HEK293T (cell line): ENCODE results near the gene RASGEF1B.

Source experiments
- CTCF ChIA-PET: fragments of 350-600 bp; formaldehyde crosslinking; extraction: SDS; loops from one replicate; lab custom pipeline; 2021; ENCODE audit warnings: antibody characterized with exemption, inconsistent platforms; lab: Yijun Ruan, JAX
- POLR2A ChIA-PET: fragments of 350-600 bp; formaldehyde crosslinking; extraction: SDS; loops from one replicate; lab custom pipeline; 2020; ENCODE audit warnings: antibody characterized with exemption, inconsistent platforms; lab: Yijun Ruan, JAX
- DNase-seq: peaks from one replicate; pipeline ENCODE4 v3.0.0; 2012; ENCODE audit warnings: mixed read lengths; ENCODE audit errors: extremely low spot score
- ARNT ChIP-seq: fragments of 450-650 bp; IDR thresholded peaks from 2 replicates; pipeline ENCODE4 v1.6.1; 2017; ENCODE audit warnings: mild to moderate bottlenecking
- BHLHE40 ChIP-seq: fragments of 450-650 bp; IDR thresholded peaks from 2 replicates; pipeline ENCODE4 v1.6.1; 2016; ENCODE audit warnings: mild to moderate bottlenecking, moderate library complexity, borderline replicate concordance
- CTBP1 ChIP-seq: fragments of 450-650 bp; IDR thresholded peaks from 2 replicates; pipeline ENCODE4 v1.6.1; 2016; ENCODE audit warnings: borderline replicate concordance
- ELF4 ChIP-seq: fragments of 450-650 bp; IDR thresholded peaks from 2 replicates; pipeline ENCODE4 v1.6.1; 2017; ENCODE audit warnings: antibody characterized with exemption
- FOXA1 ChIP-seq: fragments of 450-650 bp; IDR thresholded peaks from 2 replicates; pipeline ENCODE4 v1.6.1; 2016; ENCODE audit warnings: mild to moderate bottlenecking
- FOXK2 ChIP-seq: fragments of 450-650 bp; IDR thresholded peaks from 2 replicates; pipeline ENCODE4 v1.6.1; 2016; ENCODE audit warnings: mild to moderate bottlenecking
- FOXM1 ChIP-seq: fragments of 450-650 bp; IDR thresholded peaks from 2 replicates; pipeline ENCODE4 v1.6.1; 2017; ENCODE audit warnings: mild to moderate bottlenecking, borderline replicate concordance
- HDGF ChIP-seq: fragments of 450-650 bp; IDR thresholded peaks from 2 replicates; pipeline ENCODE4 v1.6.1; 2017; ENCODE audit warnings: antibody characterized with exemption, borderline replicate concordance
- L3MBTL2 ChIP-seq: fragments of 450-650 bp; conservative IDR thresholded peaks from 2 replicates; pipeline ENCODE4 v1.6.1; 2016; ENCODE audit warnings: mild to moderate bottlenecking
- LEF1 ChIP-seq: fragments of 450-650 bp; IDR thresholded peaks from 2 replicates; pipeline ENCODE4 v1.6.1; 2017; ENCODE audit warnings: mild to moderate bottlenecking, borderline replicate concordance
- NFRKB ChIP-seq: fragments of 450-650 bp; IDR thresholded peaks from 2 replicates; pipeline ENCODE4 v1.6.1; 2016; ENCODE audit warnings: mild to moderate bottlenecking, moderate library complexity
- SP1 ChIP-seq: fragments of 450-650 bp; IDR thresholded peaks from 2 replicates; pipeline ENCODE4 v1.6.1; 2017
- SUZ12 ChIP-seq: fragments of 450-650 bp; IDR thresholded peaks from 2 replicates; pipeline ENCODE4 v1.6.1; 2016; ENCODE audit warnings: mild to moderate bottlenecking
- TARDBP ChIP-seq: fragments of 450-650 bp; IDR thresholded peaks from 2 replicates; pipeline ENCODE4 v1.6.1; 2016
- ZNF384 ChIP-seq: fragments of 450-650 bp; IDR thresholded peaks from 2 replicates; pipeline ENCODE4 v1.6.1; 2016
- TF ChIP-seq, protein P1 (sequence below): fragments of 450-650 bp; IDR thresholded peaks from 2 replicates; pipeline ENCODE4 v1.6.1; 2016

The RASGEF1B gene

GRCh38 chr4:81492606-81493230 lies 21.0 kb upstream of the RASGEF1B start:
- CTCF ChIA-PET, result no interaction called here
- TF ChIP-seq TARDBP, result no peak
- POLR2A ChIA-PET, result no interaction called here
- DNase-seq, result no peak

DNA sequence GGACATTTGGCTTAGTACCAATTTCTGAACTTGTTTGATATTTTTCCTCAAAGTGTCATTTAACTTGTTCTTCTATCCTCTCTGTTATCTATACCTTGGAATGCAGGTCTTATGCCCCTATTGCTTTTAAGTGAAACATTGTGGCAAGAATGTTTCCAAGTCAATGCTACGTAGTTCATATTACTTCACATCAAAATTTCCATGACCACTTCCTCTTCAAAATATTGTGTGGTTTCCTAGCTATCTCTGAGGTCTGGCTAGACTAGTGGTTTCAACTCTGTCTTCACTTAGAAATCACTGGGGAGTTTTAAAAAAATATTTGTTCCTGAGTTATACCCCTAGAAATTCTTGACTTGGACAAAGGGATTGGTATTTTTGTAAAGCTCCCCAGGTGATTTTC lies 20.2 kb upstream of the RASGEF1B start:
- POLR2A ChIA-PET, result no interaction called here
- TF ChIP-seq HDGF (no peak), ELF4 (no peak), L3MBTL2 (no peak), CTBP1 (no peak), LEF1 (no peak), SUZ12 (no peak), BHLHE40 (no peak)
- CTCF ChIA-PET, result no interaction called here
- DNase-seq, result no peak

GRCh38 chr4:81490403-81491160 lies 18.9 kb upstream of the RASGEF1B start:
- TF ChIP-seq ELF4 (no peak), ARNT (no peak), ZNF384 (no peak), SUZ12 (no peak), BHLHE40 (no peak), HDGF (no peak), SP1 (no peak)
- no peak for DNase-seq
- CTCF ChIA-PET, result no interaction called here
- POLR2A ChIA-PET, result no interaction called here

DNA sequence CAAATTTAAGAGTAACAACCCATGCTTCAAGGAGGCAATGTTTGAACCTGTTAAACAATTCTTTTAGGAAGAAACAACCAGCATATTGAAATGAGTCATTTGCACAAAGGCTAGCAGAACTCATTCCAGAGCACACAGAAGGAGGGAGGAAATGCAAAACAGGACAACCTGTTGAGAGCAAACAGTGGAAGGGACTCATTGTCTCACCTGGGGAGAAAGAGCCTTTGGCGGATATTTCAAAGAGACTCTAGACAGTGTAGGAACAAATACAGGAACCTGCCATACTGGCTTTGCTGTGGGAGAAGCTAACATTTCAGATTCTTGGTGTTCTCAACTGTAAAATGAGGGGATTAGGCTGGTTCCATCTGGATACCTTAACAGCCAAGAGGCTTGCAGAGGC lies 14.8 kb upstream of the RASGEF1B start:
- no peak for DNase-seq
- CTCF ChIA-PET, result no interaction called here
- TF ChIP-seq ARNT (no peak), SUZ12 (no peak), FOXM1 (no peak), ELF4 (no peak), NFRKB (no peak), FOXK2 (no peak), SP1 (no peak), HDGF (no peak), BHLHE40 (no peak), L3MBTL2 (no peak), FOXA1 (no peak), TARDBP (no peak), LEF1 (no peak), CTBP1 (no peak), ZNF384 (no peak)
- TF ChIP-seq, protein P1, sequence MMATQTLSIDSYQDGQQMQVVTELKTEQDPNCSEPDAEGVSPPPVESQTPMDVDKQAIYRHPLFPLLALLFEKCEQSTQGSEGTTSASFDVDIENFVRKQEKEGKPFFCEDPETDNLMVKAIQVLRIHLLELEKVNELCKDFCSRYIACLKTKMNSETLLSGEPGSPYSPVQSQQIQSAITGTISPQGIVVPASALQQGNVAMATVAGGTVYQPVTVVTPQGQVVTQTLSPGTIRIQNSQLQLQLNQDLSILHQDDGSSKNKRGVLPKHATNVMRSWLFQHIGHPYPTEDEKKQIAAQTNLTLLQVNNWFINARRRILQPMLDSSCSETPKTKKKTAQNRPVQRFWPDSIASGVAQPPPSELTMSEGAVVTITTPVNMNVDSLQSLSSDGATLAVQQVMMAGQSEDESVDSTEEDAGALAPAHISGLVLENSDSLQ, result no peak
- POLR2A ChIA-PET, result no interaction called here

GRCh38 chr4:81485310-81485980 lies 13.7 kb upstream of the RASGEF1B start:
- ChIA-PET POLR2A (no interaction called here), CTCF (no interaction called here)
- no peak for DNase-seq
- no peak for TF ChIP-seq CTBP1
- TF ChIP-seq SP1, result no peak
- TF ChIP-seq FOXK2, result no peak
- no peak for TF ChIP-seq FOXM1
- TF ChIP-seq, protein P1, result no peak
- TF ChIP-seq SUZ12, result no peak
- TF ChIP-seq ZNF384, result no peak
- no peak for TF ChIP-seq L3MBTL2
- no peak for TF ChIP-seq TARDBP
- no peak for TF ChIP-seq ELF4
- no peak for TF ChIP-seq ARNT

DNA sequence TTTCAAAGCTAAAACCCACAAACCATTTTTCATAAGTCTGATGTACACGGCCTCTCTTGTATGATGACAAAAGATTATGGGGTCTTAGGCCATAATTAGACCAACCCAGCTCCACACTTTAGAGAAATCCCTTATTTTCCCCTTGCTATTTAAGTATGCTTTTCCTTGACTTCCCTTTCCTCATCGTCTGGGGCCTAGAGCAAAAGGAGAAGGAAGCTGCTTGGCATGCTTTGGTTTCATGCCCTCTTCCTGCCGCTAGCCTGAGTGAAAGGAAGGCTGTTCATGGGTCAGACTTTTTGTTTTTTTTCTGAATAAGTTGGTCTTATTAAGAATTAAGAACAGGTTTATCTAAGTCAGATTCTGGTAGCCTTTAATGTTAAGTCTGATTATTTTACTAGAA lies 10.6 kb upstream of the RASGEF1B start:
- ChIA-PET POLR2A (no interaction called here), CTCF (no interaction called here)
- TF ChIP-seq NFRKB (no peak), BHLHE40 (no peak), SUZ12 (no peak), SP1 (no peak), FOXM1 (no peak), HDGF (no peak), TARDBP (no peak), ARNT (no peak), FOXA1 (no peak), LEF1 (no peak), L3MBTL2 (no peak), FOXK2 (no peak), ELF4 (no peak), ZNF384 (no peak)
- TF ChIP-seq, protein P1, result no peak
- no peak for DNase-seq
